ENCODE data around the gene OBSCN.

Gene OBSCN

GRCh38 chr1:228164561-228165371 lies 43.1 kb upstream of the OBSCN start:
- peak overlapping the region; percentile 90 for H3K4me3 Mint-ChIP-seq
- H3K27ac Mint-ChIP-seq = peak overlapping the region; percentile 91
- no peaks in the 10 kb centered on the region for H3K9me3 Mint-ChIP-seq
- H3K36me3 Mint-ChIP-seq (ENCODE audit: low read depth) = no peaks in the 10 kb centered on the region
- TF ChIP-seq CTCF (IDR thresholded peaks at IDR 0.05) = no peak
- H3K27me3 Mint-ChIP-seq (ENCODE audit: low read depth, poor library complexity) = no peaks in the 10 kb centered on the region
- DNase-seq = no peak
- H3K4me1 Mint-ChIP-seq = peaks cover 39% of the 10 kb centered on the region

DNA sequence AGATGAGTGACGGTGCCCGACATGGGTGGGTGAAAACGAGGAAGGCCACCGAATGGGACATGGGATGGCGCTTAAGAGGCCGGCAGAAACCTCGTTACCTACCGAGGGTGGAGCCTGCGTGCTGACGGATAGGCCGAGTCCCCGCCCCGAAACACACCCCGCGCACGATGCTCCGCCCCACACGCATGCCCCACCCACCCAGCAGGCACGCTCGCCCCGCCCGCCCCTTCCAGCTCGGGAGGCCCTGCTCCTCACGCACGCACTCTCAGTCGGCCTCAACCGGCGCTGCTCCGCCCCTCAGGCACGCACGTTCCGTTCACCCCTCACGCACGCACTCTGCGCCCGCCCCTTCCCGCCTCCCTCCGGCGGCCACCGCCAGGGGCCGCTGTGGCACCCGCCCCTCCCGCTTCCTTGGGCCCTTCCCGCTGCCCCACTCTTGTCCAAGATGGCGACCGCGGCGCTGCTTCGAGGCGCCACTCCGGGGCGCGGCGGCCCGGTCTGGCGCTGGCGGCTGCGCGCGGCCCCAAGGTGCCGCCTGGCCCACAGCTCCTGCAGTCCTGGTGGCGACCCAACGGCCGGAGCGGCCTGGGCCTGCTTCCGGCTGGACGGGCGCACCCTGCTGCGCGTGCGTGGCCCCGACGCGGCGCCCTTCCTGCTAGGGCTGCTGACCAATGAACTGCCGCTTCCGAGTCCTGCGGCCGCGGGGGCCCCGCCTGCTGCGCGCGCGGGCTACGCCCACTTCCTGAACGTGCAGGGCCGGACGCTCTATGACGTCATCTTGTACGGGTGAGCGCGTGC lies 42.3 kb upstream of the OBSCN start, which contains the start of gene IBA57:
IBA57 (plus strand) TSS at position 433 of the 798 bp plus-strand sequence; CDS start at position 446, 13 bp downstream.
- peak; percentile 99 for DNase-seq
- no peaks in the 10 kb centered on the region for H3K27me3 Mint-ChIP-seq (ENCODE audit: low read depth, poor library complexity)
- H3K4me1 Mint-ChIP-seq = peaks cover 39% of the 10 kb centered on the region
- peak; percentile 75 for TF ChIP-seq CTCF (IDR thresholded peaks at IDR 0.05)
- no peaks in the 10 kb centered on the region for H3K36me3 Mint-ChIP-seq (ENCODE audit: low read depth)
- H3K9me3 Mint-ChIP-seq = no peaks in the 10 kb centered on the region
- peak within 1 kb of the TSS; percentile 90 for H3K4me3 Mint-ChIP-seq
- H3K27ac Mint-ChIP-seq = peak within 1 kb of the TSS; percentile 91

GRCh38 chr1:228166170-228166936 lies 41.5 kb upstream of the OBSCN start:
- peaks cover 39% of the 10 kb centered on the region for H3K4me1 Mint-ChIP-seq
- no peak for TF ChIP-seq CTCF (IDR thresholded peaks at IDR 0.05)
- DNase-seq = peak; percentile 56
- H3K4me3 Mint-ChIP-seq = peak overlapping the region; percentile 78
- no peaks in the 10 kb centered on the region for H3K27me3 Mint-ChIP-seq (ENCODE audit: low read depth, poor library complexity)
- H3K36me3 Mint-ChIP-seq (ENCODE audit: low read depth) = no peaks in the 10 kb centered on the region
- peak overlapping the region; percentile 48 for H3K27ac Mint-ChIP-seq
- H3K9me3 Mint-ChIP-seq = no peaks in the 10 kb centered on the region

DNA sequence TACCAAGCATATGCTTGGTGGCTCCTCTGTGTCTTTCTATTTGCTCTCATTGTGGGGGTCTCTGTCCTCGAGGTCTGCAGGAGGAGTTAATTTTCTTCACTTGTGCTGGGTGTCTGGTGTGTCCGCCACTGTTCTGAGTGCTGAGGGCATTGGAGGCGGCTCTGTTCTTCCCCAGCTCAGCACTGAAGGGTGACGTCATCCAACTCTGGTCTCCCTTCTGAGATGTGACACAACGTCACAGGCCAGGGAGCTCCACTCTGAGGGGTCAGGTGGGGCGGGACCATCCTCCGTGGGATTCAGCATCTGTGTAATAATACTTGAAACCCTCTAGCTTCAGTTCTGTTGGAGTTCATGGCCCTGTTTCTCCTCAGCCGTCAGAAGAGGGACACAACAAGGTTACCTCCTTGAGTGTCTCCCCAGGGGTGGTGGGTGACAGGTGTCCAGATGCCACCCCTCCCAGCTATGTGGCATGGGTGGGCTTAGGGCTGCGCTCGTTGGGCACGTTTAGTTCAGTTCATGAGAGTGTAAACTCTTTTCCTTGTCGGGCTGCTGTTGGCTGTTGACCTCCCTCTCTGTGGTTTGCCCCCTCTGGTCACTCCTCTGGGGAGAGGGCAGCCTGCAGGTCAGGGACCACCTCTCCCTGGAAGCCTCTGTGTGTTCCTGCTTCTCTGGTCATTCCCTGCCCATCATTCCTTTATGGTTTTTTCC lies 39.1 kb upstream of the OBSCN start:
- Mint-ChIP-seq H3K9me3 (no peaks in the 10 kb centered on the region), H3K36me3 (ENCODE audit: low read depth) (no peaks in the 10 kb centered on the region), H3K4me3 (no peak overlapping the region), H3K27ac (no peak overlapping the region), H3K4me1 (peaks cover 27% of the 10 kb centered on the region), H3K27me3 (ENCODE audit: low read depth, poor library complexity) (no peaks in the 10 kb centered on the region)
- no peak for DNase-seq
- TF ChIP-seq CTCF (IDR thresholded peaks at IDR 0.05) = no peak

- TF ChIP-seq CTCF (IDR thresholded peaks at IDR 0.05) = no peak
- H3K9me3 Mint-ChIP-seq = no peaks in the 10 kb centered on the region
- no peak for DNase-seq
- peaks cover 21% of the 10 kb centered on the region for H3K4me1 Mint-ChIP-seq
- no peak overlapping the region for H3K27ac Mint-ChIP-seq
- H3K4me3 Mint-ChIP-seq = no peak overlapping the region
- no peaks in the 10 kb centered on the region for H3K36me3 Mint-ChIP-seq (ENCODE audit: low read depth)
- no peaks in the 10 kb centered on the region for H3K27me3 Mint-ChIP-seq (ENCODE audit: low read depth, poor library complexity)
Observed at GRCh38 chr1:228169345-228169744, 38.5 kb upstream of the OBSCN start.
